ENCODE results near the gene LRMDA. TPM values are rescaled to one million over a fixed set of nuclear protein-coding genes. Genes with fewer than 3 reads are reported as not detected.

LRMDA gene
- total and polyA plus RNA-seq, 3 experiments from 2014 or later = not detected

DNA sequence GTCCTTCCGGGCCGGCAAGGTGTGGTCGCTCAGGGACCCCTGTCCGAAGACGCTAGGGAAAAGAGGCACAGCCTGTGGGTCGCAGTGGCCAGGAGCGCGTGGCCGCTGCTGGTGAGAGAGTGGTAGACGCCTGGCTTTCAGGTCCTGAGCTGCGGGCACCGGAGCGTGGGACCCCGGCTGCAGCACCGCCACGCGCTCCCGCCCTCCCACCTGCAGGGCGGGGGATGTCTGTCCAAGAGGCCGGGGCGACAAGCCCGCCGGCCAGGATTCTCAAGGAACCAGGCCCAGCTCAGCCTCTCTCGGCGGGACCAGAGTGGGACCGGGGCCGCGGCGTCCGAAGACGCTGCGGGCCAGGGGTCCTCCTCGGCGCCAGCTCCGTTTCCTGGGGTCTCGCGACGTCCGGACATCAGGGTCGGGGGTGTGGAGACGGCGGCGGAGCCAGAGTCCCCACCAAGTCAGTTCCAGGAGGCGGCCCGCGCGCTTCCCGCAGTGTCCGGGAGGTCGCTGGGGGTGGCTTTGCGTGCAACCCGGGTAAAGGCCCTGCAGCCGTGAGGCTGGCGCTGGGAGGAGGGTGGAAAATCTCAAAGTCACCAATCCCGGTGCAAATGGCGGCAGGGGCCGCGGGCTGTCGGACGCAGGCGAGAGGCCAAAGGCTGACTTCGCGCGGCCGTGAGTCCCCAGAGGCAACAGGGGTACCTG is 35.3 kb upstream of the LRMDA start:
- H3K4me1 ChIP-seq (ENCODE audit: insufficient read depth, low read length) = peaks cover 7% of the 10 kb centered on the region
- no peaks in the 10 kb centered on the region for H3K36me3 Mint-ChIP-seq
- peaks cover 49 to 57% of the 10 kb centered on the region in 2 donors for H3K27me3 Mint-ChIP-seq
- no peak for DNase-seq
- no peak overlapping the region for H3K4me3 Mint-ChIP-seq
- peaks cover 13 to 19% (median 14%) of the 10 kb centered on the region in 3 donors for H3K4me1 Mint-ChIP-seq
- H3K36me3 ChIP-seq (ENCODE audit: insufficient read depth, low read length) = no peaks in the 10 kb centered on the region
- H3K27me3 ChIP-seq (ENCODE audit: insufficient read depth, low read length, poor library complexity, severe bottlenecking) = peaks cover 18% of the 10 kb centered on the region
- CTCF ChIA-PET = no interaction called here
- H3K4me3 ChIP-seq (ENCODE audit: low read length) = no peak overlapping the region
- no peaks in the 10 kb centered on the region for H3K9me3 Mint-ChIP-seq
- no peak overlapping the region for H3K27ac Mint-ChIP-seq
- H3K27ac ChIP-seq (ENCODE audit: low read depth, low read length) = no peak overlapping the region
- H3K9me3 ChIP-seq (ENCODE audit: low read length) = no peaks in the 10 kb centered on the region
- POLR2A ChIA-PET = no interaction called here

DNA sequence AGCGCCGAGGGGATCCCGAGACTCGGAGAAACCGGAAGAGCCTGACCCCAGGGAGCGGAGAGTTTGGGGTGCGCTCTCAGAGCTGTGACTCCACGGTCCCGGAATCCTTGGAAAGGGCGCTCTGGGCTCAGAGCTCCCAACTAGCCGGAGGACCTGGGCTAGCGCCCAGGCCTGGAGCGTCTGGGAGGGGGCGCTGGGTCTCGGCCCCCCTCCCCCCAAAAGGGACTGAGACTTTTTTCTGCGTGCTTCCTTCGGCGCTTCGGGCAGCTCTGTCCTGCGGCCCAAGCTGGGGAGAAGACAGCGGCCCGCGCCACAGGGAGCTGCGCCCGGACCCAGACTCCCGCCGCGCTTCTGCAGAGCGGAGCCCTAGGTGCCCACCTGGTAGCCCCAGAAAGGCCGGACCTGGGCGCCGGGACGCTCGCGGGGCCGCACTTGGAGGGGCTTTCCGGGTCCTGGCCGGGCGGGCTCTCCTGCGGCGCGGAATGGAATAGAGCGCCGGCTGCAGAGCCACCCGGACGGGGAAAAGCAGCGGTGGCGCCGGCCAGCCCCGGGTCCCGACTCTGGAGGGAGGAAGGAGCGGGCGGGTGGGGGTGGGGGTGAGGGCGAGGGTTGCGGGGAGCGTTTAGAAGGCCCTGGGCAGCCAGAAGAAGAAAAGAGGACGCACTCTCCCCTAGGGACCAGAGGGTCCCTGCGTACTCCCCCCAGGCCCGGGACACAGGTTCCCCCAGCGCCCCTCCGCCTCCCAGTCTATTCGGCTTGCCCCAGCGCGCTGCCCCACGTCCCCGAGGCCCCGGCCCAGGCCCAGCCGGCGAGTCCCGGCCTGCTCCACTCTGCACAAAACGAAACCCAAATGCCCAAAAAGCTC is 34.6 kb upstream of the LRMDA start:
- Mint-ChIP-seq H3K27me3 (peaks cover 43 to 52% of the 10 kb centered on the region in 2 donors), H3K9me3 (no peaks in the 10 kb centered on the region), H3K36me3 (no peaks in the 10 kb centered on the region), H3K4me3 (no peak overlapping the region), H3K4me1 (peaks cover 14 to 21% (median 15%) of the 10 kb centered on the region in 3 donors), H3K27ac (no peak overlapping the region)
- Histone ChIP-seq H3K4me1 (ENCODE audit: insufficient read depth, low read length) (peaks cover 7% of the 10 kb centered on the region), H3K4me3 (ENCODE audit: low read length) (no peak overlapping the region), H3K27me3 (ENCODE audit: insufficient read depth, low read length, poor library complexity, severe bottlenecking) (peaks cover 18% of the 10 kb centered on the region), H3K36me3 (ENCODE audit: insufficient read depth, low read length) (no peaks in the 10 kb centered on the region), H3K27ac (ENCODE audit: low read depth, low read length) (no peak overlapping the region), H3K9me3 (ENCODE audit: low read length) (no peaks in the 10 kb centered on the region)
- CTCF ChIA-PET = no interaction called here
- no peak for DNase-seq
- POLR2A ChIA-PET = no interaction called here

DNA sequence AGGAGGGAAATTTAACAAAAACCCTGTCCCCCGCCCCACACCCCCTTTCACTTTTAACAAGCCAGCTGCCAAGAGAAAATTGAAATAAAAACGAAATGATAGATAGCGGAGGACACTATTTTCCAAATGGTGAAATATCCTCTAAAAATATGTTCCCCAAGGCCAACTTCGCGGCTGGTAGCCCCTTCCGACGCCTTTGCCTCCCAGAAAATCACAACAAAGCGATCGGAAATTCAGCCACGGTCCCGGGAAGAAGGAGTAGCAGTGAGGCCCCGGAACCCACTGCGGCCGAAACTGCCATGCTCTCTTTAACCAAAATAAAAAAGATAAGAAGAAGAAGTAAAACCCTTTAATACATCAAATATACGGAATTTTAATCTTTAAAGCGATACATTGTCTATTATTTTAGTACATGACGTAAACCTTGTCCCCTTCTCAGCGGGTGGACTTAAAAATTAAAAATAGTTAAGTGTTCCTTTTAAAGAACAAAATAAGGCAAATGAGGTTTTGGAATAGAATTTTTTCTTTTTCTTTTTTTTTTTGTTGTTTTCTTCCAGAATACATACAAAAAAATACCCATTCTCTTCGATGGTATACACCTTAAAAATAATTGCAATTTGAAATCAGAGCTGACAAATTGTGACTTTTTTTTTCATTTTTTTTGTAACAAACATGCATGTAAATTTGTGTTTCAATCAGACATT is 33.8 kb upstream of the LRMDA start:
- Histone ChIP-seq H3K4me3 (ENCODE audit: low read length) (no peak overlapping the region), H3K4me1 (ENCODE audit: insufficient read depth, low read length) (peaks cover 7% of the 10 kb centered on the region), H3K27me3 (ENCODE audit: insufficient read depth, low read length, poor library complexity, severe bottlenecking) (peaks cover 21% of the 10 kb centered on the region), H3K9me3 (ENCODE audit: low read length) (no peaks in the 10 kb centered on the region), H3K27ac (ENCODE audit: low read depth, low read length) (no peak overlapping the region), H3K36me3 (ENCODE audit: insufficient read depth, low read length) (no peaks in the 10 kb centered on the region)
- Mint-ChIP-seq H3K27me3 (peaks cover 47 to 52% of the 10 kb centered on the region in 2 donors), H3K9me3 (no peaks in the 10 kb centered on the region), H3K36me3 (no peaks in the 10 kb centered on the region), H3K4me1 (peaks cover 18 to 29% (median 23%) of the 10 kb centered on the region in 3 donors), H3K4me3 (peak overlapping the region in 1 of 7 donors; percentile 63), H3K27ac (no peak overlapping the region)
- POLR2A ChIA-PET = no interaction called here
- CTCF ChIA-PET = no interaction called here
- no peak for DNase-seq

DNA sequence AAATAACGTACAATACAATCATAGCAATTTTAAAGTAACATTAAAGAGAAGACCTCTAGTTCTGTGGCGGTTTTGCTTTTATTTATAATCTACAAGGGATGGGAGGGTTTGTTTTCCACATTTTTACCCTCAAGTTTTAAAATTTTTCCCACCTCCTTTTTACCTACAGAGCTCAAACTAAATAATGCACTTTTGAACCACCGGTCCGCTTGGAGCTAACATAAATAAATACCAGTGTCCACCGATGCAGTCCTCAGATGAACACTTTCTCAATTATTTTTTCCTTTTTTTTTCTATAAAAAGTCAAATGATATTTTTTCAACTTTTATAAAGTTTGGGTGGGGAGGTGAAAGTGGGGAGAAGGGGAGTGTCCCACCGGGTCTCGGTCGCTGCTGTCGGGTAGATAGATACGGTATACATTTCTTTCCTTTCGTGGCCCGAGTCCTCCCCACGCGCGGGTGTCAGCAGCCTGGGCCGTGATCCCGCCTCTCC is 33.2 kb upstream of the LRMDA start:
- POLR2A ChIA-PET = no interaction called here
- H3K27ac Mint-ChIP-seq = no peak overlapping the region

DNA sequence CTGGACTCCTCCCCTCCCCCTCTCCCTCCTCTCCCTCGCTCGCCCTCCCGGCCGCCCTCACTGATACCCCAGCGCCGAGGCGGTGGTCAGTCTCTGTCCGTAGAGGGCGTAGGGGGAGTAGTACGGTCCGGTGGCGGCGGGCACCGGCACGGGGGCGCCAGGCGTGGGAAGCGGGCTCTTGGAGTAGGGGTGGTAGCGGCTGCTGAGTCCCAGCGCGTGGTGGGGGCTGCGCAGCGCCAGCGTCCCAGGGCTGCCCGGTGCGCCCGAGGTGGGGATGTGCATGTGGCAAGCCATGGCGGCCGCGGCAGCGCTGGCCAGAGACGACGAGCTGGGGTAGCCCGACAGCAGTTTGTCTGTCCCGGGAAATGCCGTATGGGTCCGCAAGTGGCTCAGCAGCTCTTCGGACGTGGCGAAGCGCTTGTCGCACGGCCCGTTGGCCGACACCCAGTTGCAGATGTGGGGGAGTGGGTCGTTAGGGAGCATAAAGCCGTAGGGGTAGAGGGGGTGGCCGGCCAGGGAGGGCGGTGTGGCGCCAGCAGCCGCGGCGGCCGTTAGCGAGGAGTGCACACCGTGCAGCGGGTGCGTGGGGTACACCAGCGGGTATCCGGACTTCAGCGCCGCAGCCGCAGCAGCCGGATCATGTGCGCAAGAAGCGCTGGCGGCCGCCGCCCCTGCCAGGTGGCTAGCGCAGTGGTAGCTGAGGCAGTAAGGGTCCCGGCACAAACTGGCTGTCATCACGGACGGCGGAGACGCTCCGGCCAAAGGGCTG is 32.5 kb upstream of the LRMDA start:
- POLR2A ChIA-PET = no interaction called here
- H3K27me3 ChIP-seq (ENCODE audit: insufficient read depth, low read length, poor library complexity, severe bottlenecking) = peaks cover 22% of the 10 kb centered on the region
- peaks cover 47 to 53% of the 10 kb centered on the region in 2 donors for H3K27me3 Mint-ChIP-seq

More for the DNA sequence above, 33.2 kb upstream of the LRMDA start:
- DNase-seq = no peak
- CTCF ChIA-PET = no interaction called here
- no peak overlapping the region for H3K4me3 ChIP-seq (ENCODE audit: low read length)
- H3K4me1 ChIP-seq (ENCODE audit: insufficient read depth, low read length) = peaks cover 13% of the 10 kb centered on the region
- H3K27ac ChIP-seq (ENCODE audit: low read depth, low read length) = no peak overlapping the region
- no peaks in the 10 kb centered on the region for H3K9me3 Mint-ChIP-seq
- no peaks in the 10 kb centered on the region for H3K36me3 ChIP-seq (ENCODE audit: insufficient read depth, low read length)
- H3K27me3 Mint-ChIP-seq = peaks cover 47 to 53% of the 10 kb centered on the region in 2 donors
- peaks cover 21% of the 10 kb centered on the region for H3K27me3 ChIP-seq (ENCODE audit: insufficient read depth, low read length, poor library complexity, severe bottlenecking)
- peak overlapping the region in 1 of 7 donors; percentile 12 for H3K4me3 Mint-ChIP-seq
- H3K36me3 Mint-ChIP-seq = no peaks in the 10 kb centered on the region
- peaks cover 22 to 35% (median 29%) of the 10 kb centered on the region in 3 donors for H3K4me1 Mint-ChIP-seq
- H3K9me3 ChIP-seq (ENCODE audit: low read length) = no peaks in the 10 kb centered on the region

DNA sequence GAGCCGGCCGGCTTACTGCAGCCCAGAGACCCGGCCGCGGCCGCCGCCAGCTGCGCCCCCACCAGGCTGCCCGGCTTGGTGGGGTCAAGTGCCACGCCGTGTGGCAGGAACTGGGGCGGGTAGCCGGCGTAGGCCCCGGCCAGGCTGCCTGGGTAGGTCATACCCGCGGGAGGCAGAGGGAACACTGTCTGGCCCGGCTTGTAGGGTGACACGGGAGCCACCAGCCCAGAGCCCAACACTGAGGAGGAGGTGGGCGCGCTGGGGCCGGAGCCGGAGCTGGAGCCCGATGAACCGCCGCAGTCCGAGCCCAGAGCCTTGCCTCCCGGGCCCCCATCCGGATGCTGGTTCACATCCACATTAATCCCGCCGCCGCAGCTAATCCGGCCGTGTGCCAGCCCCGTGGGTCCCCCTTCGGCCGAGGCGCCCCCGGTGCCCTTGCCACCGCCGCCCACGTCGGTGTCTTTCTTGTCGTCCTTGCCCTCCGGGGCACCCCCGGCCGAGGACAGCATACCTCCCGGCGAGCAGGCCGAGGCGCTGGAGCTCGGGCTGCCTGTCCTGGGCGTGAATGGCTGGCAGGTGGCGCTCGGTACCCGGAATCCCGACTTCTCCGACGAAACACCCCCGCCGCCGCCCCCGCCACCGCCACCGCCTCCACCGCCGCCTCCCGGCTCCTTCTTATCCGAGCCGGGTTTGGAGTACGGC is 31.8 kb upstream of the LRMDA start:
- peaks cover 26% of the 10 kb centered on the region for H3K27me3 ChIP-seq (ENCODE audit: insufficient read depth, low read length, poor library complexity, severe bottlenecking)
- POLR2A ChIA-PET = no interaction called here
- H3K4me3 Mint-ChIP-seq = peak overlapping the region in 4 of 7 donors; percentile 73 to 80 (median 74)

More for the DNA sequence above, 32.5 kb upstream of the LRMDA start:
- DNase-seq = no peak
- no peaks in the 10 kb centered on the region for H3K9me3 Mint-ChIP-seq
- CTCF ChIA-PET = no interaction called here
- peak overlapping the region in 1 of 7 donors; percentile 34 for H3K4me3 Mint-ChIP-seq
- no peak overlapping the region for H3K27ac Mint-ChIP-seq
- Histone ChIP-seq H3K9me3 (ENCODE audit: low read length) (no peaks in the 10 kb centered on the region), H3K4me1 (ENCODE audit: insufficient read depth, low read length) (peaks cover 14% of the 10 kb centered on the region), H3K36me3 (ENCODE audit: insufficient read depth, low read length) (no peaks in the 10 kb centered on the region), H3K27ac (ENCODE audit: low read depth, low read length) (no peak overlapping the region), H3K4me3 (ENCODE audit: low read length) (no peak overlapping the region)
- H3K4me1 Mint-ChIP-seq = peaks cover 23 to 39% (median 33%) of the 10 kb centered on the region in 3 donors
- H3K36me3 Mint-ChIP-seq = no peaks in the 10 kb centered on the region

DNA sequence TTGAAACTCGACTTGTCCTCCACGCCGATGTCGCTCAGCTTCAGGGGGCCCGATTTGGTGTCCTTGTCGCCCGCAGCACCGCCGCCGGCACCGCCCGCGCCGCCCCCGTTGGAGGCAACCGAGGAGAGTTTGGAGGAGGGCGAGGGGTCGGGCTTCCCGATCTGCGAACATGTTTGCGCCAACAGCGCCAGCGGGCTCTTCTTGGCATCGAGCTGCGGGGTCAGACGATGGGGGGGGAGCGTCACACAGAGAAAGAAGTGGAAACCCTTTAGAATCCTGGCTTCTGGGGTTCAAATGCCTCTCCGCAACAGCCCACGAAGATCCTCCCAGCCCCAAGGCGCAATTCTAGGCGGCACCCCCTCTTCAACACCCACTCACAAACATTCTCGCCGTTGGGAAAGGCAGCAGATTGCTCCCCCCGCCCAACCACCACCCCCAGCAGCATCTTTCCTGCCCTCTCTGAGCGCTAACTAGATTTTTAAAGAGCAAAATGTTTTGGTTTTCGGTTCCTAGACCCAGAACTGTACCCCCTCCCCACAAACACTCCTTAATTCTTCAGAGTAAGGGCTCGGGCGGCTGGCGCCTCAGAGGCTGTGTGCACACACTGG is 31.2 kb upstream of the LRMDA start:
- H3K4me1 Mint-ChIP-seq = peaks cover 19 to 34% (median 31%) of the 10 kb centered on the region in 3 donors
- peak overlapping the region; percentile 73 to 89 (median 76) for H3K4me3 Mint-ChIP-seq
- peaks cover 0 to 2% (median 0%) of the 10 kb centered on the region in 5 donors for H3K9me3 Mint-ChIP-seq
- CTCF ChIA-PET = no interaction called here
- H3K9me3 ChIP-seq (ENCODE audit: low read length) = no peaks in the 10 kb centered on the region
- POLR2A ChIA-PET = no interaction called here
- H3K27ac ChIP-seq (ENCODE audit: low read depth, low read length) = no peak overlapping the region
- no peak for DNase-seq
- peaks cover 42 to 49% of the 10 kb centered on the region in 2 donors for H3K27me3 Mint-ChIP-seq
- no peaks in the 10 kb centered on the region for H3K36me3 Mint-ChIP-seq
- peak overlapping the region in 1 of 8 donors; percentile 79 for H3K27ac Mint-ChIP-seq
- H3K4me3 ChIP-seq (ENCODE audit: low read length) = peak overlapping the region; percentile 43
- peaks cover 14% of the 10 kb centered on the region for H3K4me1 ChIP-seq (ENCODE audit: insufficient read depth, low read length)
- peaks cover 22% of the 10 kb centered on the region for H3K27me3 ChIP-seq (ENCODE audit: insufficient read depth, low read length, poor library complexity, severe bottlenecking)
- H3K36me3 ChIP-seq (ENCODE audit: insufficient read depth, low read length) = no peaks in the 10 kb centered on the region

More for the DNA sequence above, 31.8 kb upstream of the LRMDA start:
- peak in 1 of 5 donors; percentile 21 for DNase-seq
- H3K4me3 ChIP-seq (ENCODE audit: low read length) = no peak overlapping the region
- peaks cover 44 to 51% of the 10 kb centered on the region in 2 donors for H3K27me3 Mint-ChIP-seq
- H3K36me3 ChIP-seq (ENCODE audit: insufficient read depth, low read length) = no peaks in the 10 kb centered on the region
- no peaks in the 10 kb centered on the region for H3K36me3 Mint-ChIP-seq
- H3K9me3 Mint-ChIP-seq = peaks cover 0 to 2% (median 0%) of the 10 kb centered on the region in 5 donors
- no peak overlapping the region for H3K27ac ChIP-seq (ENCODE audit: low read depth, low read length)
- no peak overlapping the region for H3K27ac Mint-ChIP-seq
- peaks cover 14% of the 10 kb centered on the region for H3K4me1 ChIP-seq (ENCODE audit: insufficient read depth, low read length)
- no peaks in the 10 kb centered on the region for H3K9me3 ChIP-seq (ENCODE audit: low read length)
- H3K4me1 Mint-ChIP-seq = peaks cover 23 to 40% (median 36%) of the 10 kb centered on the region in 3 donors
- CTCF ChIA-PET = no interaction called here

All from CD8-positive, alpha-beta memory T cell (primary cell).